Epidermal melanocyte (primary cell): ENCODE measurements around the gene HDDC3.
"Not testable (repeated sequence)": the region's sequence is repeated elsewhere in the genome, so short reads cannot be mapped to it uniquely, and the experiment has no call there.

Experiments
- DNase-seq: peaks from one replicate; pipeline ENCODE4 v3.0.0; 2011; ENCODE audit warnings: low spot score; ENCODE audit not compliant: insufficient read length

The HDDC3 gene

DNA sequence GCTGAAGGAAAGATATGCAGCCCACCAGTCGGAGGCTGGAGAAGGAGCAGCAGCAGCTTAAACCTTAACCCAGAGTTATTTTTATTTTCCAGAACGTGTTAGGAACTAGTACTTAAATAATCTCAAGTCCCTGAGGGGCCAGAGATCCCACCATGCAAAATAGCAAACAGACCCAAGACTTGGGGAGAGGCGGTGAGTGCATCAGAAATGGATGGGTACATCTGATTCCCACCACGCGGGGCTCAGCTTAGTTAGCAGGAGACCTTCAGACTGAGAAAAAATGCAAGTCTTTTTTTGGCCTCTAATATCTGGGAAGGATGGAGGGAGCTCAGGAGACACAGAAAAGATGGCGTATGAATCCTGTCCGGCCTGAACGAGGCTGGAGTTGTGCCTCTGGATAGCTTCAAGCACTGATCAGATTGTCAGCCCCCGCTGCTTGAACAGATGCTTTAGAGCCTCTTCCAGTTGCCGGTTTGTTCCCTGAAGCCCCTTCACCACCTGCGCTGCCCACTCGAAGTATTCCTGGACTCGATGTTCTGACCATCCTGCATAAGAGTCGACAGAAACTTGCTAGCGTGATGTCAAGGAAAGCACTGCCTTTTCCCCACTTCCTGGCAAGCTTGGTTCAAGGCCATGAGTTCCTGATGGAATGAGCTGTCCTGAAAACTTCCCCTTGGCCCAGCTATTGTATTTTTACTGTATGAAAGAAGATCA, 1.3 kb downstream of the HDDC3 start:
- DNase-seq, result no peak

DNA sequence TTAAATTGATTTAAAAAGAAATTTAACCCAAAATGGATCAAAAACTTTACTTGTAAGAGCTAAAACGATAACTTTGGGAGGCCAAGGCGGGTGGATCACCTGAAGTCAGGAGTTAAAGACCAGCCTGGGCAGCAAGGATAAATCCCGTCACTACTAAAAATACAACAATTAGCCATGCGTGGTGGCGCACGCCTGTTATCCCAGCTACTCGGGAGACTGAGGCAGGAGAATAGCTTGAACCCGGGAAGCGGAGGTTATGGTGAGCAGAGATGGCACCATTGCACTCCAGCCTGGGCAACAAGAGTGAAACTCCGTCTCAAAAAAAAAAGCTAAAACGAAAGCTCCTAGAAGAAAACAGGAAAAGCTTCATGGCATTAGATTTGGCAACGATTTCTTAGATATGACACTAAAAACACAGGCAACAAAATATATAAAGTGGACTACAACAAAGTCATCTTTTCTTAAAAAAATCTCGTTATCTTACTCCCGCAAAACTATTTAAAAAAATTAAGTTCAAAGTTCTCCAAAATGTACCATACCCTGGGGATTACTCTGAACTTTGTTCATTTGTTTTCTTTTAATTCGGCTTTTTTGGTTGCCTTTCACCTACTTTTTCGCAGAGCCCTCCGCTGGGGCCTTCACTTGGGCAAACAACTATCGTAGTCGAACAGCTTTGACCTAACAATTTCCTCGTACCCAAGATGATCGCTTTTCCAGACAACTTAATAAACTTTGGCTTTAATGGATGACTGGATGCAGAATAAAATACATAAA, 2.9 kb downstream of the HDDC3 start:
- no peak for DNase-seq

DNA sequence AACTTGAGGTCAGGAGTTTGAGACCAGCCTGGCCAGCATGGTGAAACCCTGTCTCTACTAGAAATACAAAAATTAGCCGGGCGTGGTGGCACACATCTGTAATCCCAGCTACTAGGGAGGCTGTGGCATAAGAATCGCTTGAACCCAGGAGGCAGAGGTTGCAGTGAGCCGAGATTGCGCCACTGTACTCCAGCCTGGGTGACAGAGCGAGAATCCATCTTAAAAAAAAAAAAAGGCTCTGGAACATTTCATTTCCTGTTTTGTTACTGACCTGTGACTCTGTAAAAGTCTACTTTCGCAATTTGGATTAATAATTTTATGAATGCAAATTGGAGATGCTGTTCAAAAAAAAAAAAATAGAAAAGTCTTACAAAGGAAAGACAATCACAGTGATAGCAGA, 4.2 kb downstream of the HDDC3 start:
- not testable (repeated sequence) for DNase-seq

DNA sequence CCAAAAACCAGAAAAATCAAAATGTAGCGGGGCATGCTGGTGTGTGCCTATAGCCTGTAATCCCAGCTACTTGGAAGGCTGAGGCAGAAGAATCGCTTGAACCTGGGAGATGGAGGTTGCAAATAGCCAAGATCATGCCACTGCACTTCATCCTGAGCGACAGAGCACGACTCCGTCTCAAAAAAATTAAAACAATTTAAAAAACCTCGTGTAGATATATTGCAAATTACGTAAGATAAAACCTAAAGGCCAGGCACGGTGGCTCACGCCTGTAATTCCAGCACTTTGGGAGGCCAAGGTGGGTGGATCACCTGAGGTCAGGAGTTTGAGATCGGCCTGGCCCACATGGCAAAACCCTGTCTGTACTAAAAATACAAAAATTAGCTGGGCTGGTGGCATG, 5.6 kb downstream of the HDDC3 start:
- DNase-seq, result not testable (repeated sequence)

DNA sequence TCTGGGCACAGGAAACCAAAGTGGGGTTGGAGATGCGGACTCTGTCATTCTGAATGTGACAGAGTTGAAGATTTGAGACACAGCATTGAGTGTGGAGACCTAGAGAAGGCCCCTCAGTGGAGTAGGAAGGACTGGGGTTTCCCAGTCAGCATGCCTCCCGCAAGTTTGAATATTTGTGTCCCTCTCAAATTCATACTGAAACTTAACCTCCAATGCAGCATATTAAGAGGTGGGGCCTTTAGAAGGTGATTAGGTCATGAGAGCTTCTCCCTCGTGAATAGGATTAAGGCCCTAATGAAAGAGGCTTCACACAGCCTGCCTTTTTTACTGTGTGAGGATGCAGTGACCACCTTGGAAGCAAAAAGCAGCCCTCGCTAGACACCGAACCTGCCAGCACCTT, 8.0 kb downstream of the HDDC3 start:
- DNase-seq, result no peak

DNA sequence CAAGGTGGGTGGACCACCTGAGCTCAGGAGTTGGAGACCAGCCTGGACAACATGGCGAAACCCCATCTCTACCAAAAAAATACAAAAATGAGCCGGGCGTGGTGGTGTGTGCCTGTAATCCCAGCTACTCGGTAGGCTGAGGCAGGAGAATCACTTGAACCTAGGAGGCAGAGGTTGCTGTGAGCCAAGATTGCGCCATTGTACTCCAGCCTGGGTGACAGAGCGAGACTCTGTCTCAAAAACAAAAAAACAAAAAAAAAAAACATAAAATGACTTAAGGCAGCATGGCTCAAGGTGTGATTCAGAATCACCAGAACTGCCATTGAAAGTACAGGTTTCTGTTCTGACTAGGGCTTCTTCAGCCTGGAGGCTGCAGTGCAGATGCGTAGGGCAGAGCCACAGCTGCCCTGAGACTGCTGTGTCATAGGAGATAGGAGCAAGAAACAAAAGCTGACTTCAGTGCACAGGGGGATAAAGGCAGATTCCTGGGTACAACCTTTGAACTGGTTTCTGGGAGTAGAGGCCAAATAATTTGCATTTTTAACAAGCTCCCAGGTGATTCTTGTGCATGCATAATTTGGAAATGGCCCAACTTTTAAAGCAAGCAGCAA, 9.5 kb downstream of the HDDC3 start:
- not testable (repeated sequence) for DNase-seq

DNA sequence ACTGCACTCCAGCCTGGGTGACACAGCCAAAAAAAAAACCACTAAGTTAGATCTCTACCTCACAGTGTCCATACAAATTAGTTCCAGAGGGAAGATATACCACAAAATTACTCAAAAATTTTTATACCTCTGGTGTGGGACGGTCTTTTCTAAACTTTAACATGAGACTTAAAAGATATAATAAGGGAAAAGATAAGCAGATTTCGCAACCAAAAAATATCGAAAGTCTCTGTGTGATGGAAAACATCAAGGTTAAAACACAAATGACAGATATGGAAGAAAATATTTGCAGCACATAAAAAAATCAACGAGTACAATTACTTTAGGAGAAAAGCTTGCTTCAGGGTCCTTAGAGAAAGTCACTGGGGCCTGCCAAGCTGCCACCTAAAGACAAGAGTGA, 10.5 kb downstream of the HDDC3 start:
- no peak for DNase-seq

DNA sequence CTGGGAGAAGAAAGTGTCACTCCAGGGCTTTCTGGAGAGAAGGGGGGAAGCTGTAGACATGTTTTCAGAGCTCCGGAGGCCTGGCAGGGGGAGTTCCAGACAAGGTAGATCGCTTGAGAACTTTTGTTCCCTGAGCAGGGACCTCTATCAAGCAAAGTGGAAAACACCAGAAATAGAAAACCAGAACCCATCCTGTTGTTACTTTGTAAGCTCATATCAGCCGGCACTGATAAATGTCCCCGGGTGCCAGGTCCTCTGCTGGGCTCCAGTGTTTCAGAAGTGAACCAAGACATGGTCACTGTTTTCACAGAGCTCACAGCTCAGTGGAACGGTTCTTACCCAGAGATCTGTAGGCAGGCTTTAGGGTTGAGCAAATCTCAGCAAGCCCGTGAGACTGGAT, 13.5 kb downstream of the HDDC3 start:
- no peak for DNase-seq

DNA sequence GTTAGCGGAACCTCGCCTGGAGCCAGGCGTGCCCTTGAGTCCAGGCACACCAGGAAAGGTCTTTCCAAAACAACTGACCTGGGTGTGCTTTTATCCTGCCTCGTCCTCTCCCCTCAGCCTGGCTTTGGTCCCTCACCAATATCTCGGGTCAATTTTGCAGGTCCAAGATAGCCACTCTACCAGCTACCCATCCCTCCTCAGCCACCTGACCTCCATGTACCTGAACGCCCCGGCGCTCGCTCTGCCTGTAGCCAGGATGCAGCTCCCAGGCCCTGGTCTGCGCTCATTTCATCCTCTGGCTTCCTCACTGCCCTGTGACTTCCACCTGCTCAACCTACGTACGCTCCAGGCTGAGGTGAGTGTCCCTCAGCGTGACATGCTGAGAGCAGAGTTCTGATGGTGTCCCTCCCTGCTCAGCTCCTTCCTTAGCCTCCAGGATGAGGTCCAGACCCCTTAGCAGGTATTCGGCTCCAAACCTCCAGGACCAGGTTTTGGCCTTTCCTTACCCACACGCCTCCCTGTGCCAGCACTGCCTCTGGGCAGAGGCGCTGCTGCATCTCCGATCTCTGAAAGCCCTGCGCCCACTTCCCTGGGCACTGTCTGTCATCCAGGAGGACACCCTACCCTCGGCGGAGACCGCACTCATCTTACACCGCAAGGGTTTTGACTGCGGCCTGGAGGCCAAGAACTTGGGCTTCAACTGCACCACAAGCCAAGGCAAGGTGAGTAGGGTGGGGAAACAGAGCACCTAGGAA, 14.1 kb downstream of the HDDC3 start:
- peak; percentile 11 for DNase-seq

DNA sequence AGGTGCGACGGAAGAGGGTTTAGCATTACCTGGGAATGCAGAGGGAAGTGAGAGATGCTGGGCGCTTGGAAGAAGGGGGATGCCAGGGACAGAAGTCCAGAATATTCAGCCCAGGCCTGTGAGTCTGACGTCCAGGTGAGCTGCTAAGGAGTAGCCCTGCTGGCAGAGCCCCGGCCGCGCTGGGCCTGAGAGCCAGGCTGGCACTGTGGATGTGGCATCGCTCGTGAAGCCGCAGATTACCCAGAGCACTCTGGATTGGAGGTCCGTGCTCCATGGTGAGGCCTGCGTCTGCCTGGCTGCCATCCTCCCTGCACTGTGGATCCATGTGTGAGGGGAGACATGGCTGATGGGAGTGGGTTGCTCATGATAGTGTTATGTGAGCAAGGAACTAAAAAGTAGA, 14.8 kb downstream of the HDDC3 start:
- DNase-seq, result peak; percentile 4

DNA sequence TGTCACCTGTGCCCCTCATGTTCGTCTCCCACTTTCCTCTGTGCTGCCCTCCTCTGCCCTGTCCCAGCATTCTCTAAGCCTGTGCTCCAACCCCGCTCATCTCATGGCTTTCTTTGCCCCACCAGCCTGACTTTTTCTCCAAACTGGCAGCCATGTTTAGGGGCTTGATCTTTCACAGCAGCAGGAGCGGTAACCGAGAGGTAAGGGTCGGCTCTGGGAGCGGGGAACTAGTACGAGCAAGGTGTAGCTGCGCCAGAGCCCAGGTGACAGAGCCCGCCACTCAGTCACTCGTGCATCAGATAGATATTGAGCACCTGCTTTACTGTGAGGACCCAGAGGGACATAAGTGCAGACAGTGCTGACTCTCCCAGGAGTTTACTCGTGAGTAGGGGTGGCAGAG, 15.9 kb downstream of the HDDC3 start:
- no peak for DNase-seq

DNA sequence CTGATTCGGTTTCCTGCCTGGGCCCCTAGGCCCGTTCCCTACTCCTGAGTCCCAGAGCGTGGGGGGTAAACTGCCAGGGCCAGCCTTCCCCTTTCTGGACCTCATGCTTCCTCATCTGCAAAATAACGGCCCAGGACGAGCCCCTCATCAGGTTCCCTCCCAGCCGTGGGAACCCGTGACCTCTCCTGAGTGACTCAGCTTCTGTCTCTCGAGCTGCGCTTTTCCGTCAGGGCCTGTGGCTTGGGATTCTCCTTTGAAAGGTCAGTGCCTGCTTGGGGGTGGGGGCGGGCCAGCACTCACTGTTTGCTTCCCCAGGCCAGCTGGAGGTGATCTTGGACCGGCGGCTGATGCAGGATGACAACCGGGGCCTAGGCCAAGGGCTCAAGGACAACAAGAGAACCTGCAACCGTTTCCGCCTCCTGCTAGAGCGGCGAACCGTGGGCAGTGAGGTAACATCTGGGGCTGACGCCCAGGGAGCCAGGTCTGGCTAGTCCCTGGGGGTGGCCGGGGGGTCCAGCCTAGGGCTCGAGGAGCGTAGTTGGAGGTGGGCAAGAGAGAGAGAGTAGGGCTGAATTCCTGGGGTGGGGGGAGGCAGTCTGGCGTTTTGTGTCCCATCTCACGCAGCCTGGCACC, 16.4 kb downstream of the HDDC3 start:
- peak; percentile 7 for DNase-seq

DNA sequence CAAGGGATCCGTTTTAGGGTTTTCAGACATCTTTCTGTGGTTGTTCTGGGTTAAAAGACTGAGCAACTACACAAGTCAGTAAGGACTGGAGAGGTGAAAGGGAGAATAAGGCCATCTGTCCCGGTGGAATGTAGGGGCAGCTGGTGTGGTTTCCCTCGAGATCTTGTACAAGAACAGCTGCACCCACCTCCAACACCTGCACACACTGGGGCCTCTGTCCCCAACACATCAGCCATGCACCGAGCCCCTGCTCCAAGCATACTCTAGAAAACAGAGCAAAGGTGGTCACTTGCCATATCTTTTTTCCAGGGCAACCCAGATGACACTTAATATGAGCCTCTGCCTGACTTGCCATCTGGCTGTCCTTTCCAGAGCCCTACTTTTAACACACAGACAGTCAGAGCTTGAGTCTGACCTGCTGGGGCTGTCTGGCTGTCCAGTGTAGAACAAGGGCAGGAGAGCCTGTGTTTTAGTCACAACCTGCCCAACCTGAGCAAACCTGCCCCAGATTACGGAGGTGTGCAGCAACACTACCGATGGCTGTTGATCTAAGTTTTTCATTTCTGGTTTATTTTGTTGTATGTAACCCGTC, 17.0 kb downstream of the HDDC3 start:
- no peak for DNase-seq

DNA sequence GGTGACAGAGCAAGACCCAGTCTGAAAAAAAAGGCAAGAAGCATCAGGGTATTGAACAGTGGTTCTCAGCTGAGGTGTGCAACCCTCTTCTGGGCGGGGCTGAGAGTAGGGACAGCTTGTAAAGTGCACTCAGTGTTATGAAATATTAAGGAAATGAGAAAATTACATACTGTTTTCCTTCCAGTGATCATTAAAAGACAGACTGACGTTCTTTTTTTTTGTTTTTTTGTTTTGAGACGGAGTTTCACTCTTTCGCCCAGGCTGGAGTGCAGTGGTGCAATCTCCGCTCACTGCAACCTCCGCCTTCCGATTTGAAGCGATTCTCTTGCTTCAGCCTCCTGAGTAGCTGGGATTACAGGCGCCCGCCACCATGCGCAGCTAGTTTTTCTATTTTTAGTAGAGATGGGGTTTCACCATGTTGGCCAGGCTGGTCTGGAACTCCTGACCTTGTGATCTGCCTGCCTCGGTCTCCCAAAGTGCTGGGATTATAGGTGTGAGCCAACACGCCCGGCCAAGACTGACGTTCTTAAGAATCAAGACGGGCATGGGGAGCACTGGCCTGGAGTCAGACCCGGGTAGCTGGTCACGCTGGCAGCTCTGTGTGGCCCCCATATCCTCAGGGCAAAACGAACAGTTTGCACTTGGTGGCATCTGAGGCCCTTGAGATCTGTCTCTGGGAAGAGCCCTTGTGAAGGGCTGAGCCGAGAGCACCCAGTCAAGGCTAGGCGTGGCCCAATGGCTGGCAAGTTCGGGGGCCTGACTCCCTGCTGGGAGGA, 17.9 kb downstream of the HDDC3 start:
- no peak for DNase-seq

DNA sequence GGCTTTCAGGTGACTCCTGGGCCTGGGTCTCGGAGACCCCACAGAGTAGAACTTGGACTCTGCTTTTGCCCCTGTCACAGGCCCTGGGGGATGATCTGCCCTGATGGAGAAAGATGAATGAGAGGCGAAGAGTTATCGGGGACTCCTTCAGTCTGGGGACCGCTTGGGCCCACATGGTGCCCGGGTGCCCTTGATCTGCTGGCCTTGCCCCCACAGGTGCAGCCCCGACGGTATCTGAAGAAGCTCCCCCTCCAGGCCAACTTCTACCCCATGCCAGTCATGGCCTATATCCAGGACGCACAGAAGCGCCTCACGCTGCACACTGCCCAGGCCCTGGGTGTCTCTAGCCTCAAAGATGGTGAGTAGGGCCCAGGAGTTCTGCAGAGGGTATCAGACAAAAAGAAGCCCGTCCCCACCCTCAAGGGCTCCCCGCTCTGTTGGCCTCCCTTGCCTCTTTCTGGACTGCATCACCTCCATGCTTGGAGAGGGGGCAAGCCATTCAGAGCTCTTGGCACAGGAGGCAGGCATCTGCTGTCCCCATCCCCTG, 18.9 kb downstream of the HDDC3 start:
- peak; percentile 10 for DNase-seq

DNA sequence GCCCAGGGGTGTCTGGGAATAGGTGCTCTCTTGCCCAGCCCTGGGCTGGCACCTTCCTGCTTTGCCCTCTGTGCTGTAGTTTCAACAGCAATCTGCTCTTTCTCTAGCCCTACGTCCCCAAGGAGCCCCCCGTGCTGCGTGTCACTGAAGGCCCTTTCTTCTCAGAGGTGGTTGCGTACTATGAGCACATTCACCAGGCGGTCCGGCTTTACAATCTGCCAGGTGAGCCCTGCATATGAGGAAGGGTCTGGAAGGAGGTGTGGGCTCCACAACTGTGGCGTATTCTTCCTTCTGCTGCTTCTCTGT, 19.6 kb downstream of the HDDC3 start:
- DNase-seq, result no peak

DNA sequence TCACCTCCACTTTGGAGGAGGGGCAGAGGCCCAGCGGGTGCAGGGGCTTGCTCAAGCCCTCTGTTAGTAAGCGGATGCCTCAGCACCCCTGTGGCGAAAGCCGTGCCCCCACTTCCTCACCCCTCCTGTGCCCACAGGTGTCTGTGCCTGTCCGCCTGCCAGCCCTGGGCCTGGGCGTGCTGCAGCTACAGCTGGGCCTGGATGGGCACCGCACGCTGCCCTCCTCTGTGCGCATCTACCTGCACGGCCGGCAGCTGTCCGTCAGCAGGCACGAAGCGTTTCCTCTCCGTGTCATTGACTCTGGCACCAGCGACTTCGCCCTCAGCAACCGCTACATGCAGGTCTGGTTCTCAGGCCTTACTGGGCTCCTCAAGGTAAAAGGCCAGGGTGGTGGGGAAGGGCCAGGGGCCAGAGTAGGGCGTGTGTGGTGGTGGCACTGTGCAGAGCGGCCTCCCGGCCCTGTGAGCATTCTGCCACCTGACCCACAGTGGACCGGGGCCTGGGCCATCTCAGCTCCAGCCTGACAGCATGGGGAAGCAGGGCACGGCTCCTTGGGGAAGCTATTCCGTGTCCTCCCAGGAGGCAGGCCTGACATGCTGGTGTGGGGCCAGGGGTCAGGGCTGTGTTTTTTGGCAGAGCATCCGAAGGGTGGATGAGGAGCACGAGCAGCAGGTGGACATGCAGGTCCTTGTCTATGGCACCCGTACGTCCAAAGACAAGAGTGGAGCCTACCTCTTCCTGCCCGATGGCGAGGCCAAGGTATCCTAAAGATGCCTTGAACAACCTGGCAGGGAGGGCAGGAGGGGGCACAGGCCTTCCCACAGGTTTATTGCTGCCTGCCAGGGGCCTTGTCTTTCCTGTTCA, 20.2 kb downstream of the HDDC3 start:
- no peak for DNase-seq

DNA sequence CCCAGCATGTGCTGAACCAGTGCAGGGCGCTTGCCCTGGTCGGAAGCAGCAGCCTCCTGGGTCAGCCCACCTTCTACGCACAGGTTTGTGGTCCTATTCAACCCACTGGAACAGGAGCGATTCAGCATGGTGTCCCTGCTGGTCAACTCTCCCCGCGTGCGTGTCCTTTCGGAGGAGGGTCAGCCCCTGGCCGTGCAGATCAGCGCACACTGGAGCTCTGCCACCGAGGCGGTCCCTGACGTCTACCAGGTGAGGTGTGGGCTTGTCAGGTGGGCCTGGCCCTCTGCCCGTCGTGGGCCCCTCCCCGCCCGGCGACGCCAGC, 21.1 kb downstream of the HDDC3 start:
- DNase-seq, result no peak
